A673 (cell line): Measurements from ENCODE around the gene DVL1. TPM values are rescaled to one million over a fixed set of nuclear protein-coding genes. Genes with fewer than 3 reads are reported as not detected.

Experiments used
- BruUV-seq: library from RNA; stranded (reverse); fragments of 400-500 nt; replicated peaks from 2 replicates; lab custom pipeline; 2021; lab: Mats Ljungman, UMichigan
- CTCF ChIA-PET: fragments of 300-600 bp; sonication (Branson Sonifier 250); formaldehyde crosslinking; loops from one replicate; lab custom pipeline; 2022; ENCODE audit warnings: antibody characterized with exemption; lab: Charles Lee
- POLR2A ChIA-PET: fragments of 300-600 bp; sonication (Branson Sonifier 250); formaldehyde crosslinking; loops from one replicate; lab custom pipeline; 2022; ENCODE audit warnings: antibody characterized with exemption; ENCODE audit not compliant: low non-redundant PET; lab: Charles Lee
- DNase-seq: peaks from one replicate; pipeline ENCODE4 v3.0.0-alpha.2; 2015; ENCODE audit warnings: low spot score
- H3K27ac ChIP-seq: fragments of 200-600 bp; sonication (generic); 2 replicates; pipeline ENCODE4 v1.5.1; 2016; ENCODE audit warnings: mixed run types, low read depth, mild to moderate bottlenecking, mixed read lengths, antibody characterized with exemption, low read length; ENCODE audit not compliant: poor library complexity, severe bottlenecking
- H3K27me3 ChIP-seq: fragments of 200-600 bp; sonication (generic); replicated peaks from 2 replicates; pipeline ENCODE4 v1.6.1; 2017; ENCODE audit warnings: mixed run types, low read depth, mild to moderate bottlenecking, mixed read lengths, antibody characterized with exemption, low read length; ENCODE audit not compliant: insufficient read depth, poor library complexity
- H3K36me3 ChIP-seq: fragments of 200-600 bp; sonication (generic); 2 replicates; pipeline ENCODE4 v1.6.1; 2016; ENCODE audit warnings: mixed run types, mild to moderate bottlenecking, mixed read lengths, antibody characterized with exemption, low read length; ENCODE audit not compliant: insufficient read depth, poor library complexity, severe bottlenecking
- H3K4me1 ChIP-seq: fragments of 200-600 bp; sonication (generic); 2 replicates; pipeline ENCODE4 v1.6.1; 2017; ENCODE audit warnings: mixed run types, mild to moderate bottlenecking, mixed read lengths, antibody characterized with exemption, low read length; ENCODE audit not compliant: insufficient read depth, poor library complexity, severe bottlenecking
- H3K4me3 ChIP-seq: fragments of 200-600 bp; sonication (generic); 2 replicates; pipeline ENCODE4 v1.5.1; 2016; ENCODE audit warnings: low read depth, mixed run types, mild to moderate bottlenecking, mixed read lengths, low read length; ENCODE audit not compliant: poor library complexity, severe bottlenecking
- H3K9me3 ChIP-seq: fragments of 200-600 bp; sonication (generic); 2 replicates; pipeline ENCODE4 v1.6.1; 2016; ENCODE audit warnings: mixed run types, low read depth, mild to moderate bottlenecking, mixed read lengths, antibody characterized with exemption, low read length; ENCODE audit not compliant: poor library complexity, severe bottlenecking
- EZH2 ChIP-seq: fragments of 200-600 bp; sonication (generic); IDR thresholded peaks from 2 replicates; pipeline ENCODE4 v1.6.1; 2017; ENCODE audit warnings: borderline replicate concordance, low read depth, mild to moderate bottlenecking, mixed read lengths, antibody characterized with exemption, low read length; ENCODE audit not compliant: poor library complexity, severe bottlenecking
- intact Hi-C: fragments of 100-400 bp; cut with micrococcal nuclease; formaldehyde crosslinking; loops from one replicate; pipeline ENCODE4 v1.10.0; 2022; ENCODE audit not compliant: unreplicated experiment
- total RNA-seq: library from RNA; stranded (reverse); gene quantifications from 2 replicates; pipeline ENCODE4 v1.2.3, GENCODE V29; 2021
- TF ChIP-seq, protein P1 (sequence below): fragments of 300-800, 200-600 bp; sonication (generic); conservative IDR thresholded peaks from 2 replicates; pipeline ENCODE4 v1.5.1; 2017; ENCODE audit warnings: low read depth, mild to moderate bottlenecking, antibody characterized with exemption, low read length, moderate library complexity, mixed read lengths

The DVL1 gene
- total RNA-seq, 1 experiment from 2014 or later = 48.0 TPM

GRCh38 chr1:1324084-1324523, 25.1 kb downstream of the DVL1 start:
- no peak for DNase-seq
- Histone ChIP-seq H3K27me3 (no peaks in the 10 kb centered on the region), H3K4me3 (peak overlapping the region; percentile 98), H3K27ac (peak overlapping the region; percentile 93), H3K4me1 (peaks cover 8% of the 10 kb centered on the region), H3K36me3 (peaks cover 18% of the 10 kb centered on the region), H3K9me3 (no peaks in the 10 kb centered on the region)
- no TSS peak for BruUV-seq
- ChIA-PET POLR2A (no interaction called here), CTCF (no interaction called here)
- intact Hi-C loops = no loop called here
- TF ChIP-seq, protein P1, sequence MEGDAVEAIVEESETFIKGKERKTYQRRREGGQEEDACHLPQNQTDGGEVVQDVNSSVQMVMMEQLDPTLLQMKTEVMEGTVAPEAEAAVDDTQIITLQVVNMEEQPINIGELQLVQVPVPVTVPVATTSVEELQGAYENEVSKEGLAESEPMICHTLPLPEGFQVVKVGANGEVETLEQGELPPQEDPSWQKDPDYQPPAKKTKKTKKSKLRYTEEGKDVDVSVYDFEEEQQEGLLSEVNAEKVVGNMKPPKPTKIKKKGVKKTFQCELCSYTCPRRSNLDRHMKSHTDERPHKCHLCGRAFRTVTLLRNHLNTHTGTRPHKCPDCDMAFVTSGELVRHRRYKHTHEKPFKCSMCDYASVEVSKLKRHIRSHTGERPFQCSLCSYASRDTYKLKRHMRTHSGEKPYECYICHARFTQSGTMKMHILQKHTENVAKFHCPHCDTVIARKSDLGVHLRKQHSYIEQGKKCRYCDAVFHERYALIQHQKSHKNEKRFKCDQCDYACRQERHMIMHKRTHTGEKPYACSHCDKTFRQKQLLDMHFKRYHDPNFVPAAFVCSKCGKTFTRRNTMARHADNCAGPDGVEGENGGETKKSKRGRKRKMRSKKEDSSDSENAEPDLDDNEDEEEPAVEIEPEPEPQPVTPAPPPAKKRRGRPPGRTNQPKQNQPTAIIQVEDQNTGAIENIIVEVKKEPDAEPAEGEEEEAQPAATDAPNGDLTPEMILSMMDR = no peak
- no peak for TF ChIP-seq EZH2

- intact Hi-C loops = no loop called here
- CTCF ChIA-PET = no interaction called here
- no TSS peak for BruUV-seq
- H3K27me3 ChIP-seq = no peaks in the 10 kb centered on the region
- H3K36me3 ChIP-seq = peaks cover 27% of the 10 kb centered on the region
- H3K4me1 ChIP-seq = peaks cover 19% of the 10 kb centered on the region
- H3K4me3 ChIP-seq = no peak overlapping the region
- TF ChIP-seq, protein P1 = no peak
- TF ChIP-seq EZH2 = no peak
- H3K9me3 ChIP-seq = no peaks in the 10 kb centered on the region
- POLR2A ChIA-PET = no interaction called here
- no peak for DNase-seq
- no peak overlapping the region for H3K27ac ChIP-seq
Measured at GRCh38 chr1:1322952-1323351, 26.3 kb downstream of the DVL1 start.

DNA sequence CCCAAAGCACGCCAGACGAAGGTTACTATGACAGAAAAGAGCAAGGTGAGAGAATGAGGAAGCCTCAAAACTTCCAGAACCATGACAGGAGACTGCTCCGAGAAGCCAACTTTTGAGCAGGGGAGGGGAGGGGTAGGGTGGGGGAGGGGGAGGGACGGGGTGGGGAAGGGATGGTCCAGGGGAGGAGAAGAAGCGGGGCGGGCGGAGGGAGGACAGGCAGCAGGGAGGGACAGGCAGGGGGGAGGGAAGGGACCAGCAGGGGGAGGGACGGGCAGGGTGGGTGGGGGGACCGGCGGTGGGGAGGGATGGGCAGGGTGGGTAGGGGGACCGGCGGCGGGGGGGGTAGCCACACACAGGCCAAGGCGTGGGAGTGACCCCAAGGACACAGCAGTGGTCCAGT, 26.8 kb downstream of the DVL1 start:
- POLR2A ChIA-PET = no interaction called here
- DNase-seq = no peak

More for the DNA sequence above, 26.8 kb downstream of the DVL1 start:
- intact Hi-C loops = no loop called here
- H3K4me1 ChIP-seq = peaks cover 22% of the 10 kb centered on the region
- no TSS peak for BruUV-seq
- peaks cover 32% of the 10 kb centered on the region for H3K36me3 ChIP-seq
- CTCF ChIA-PET = no interaction called here
- H3K9me3 ChIP-seq = no peaks in the 10 kb centered on the region
- H3K4me3 ChIP-seq = no peak overlapping the region
- TF ChIP-seq, protein P1 = no peak
- TF ChIP-seq EZH2 = no peak
- no peaks in the 10 kb centered on the region for H3K27me3 ChIP-seq
- H3K27ac ChIP-seq = no peak overlapping the region
